SK-N-SH treated with all-trans-retinoic acid at 6 μM for 48 hours (cell line): ENCODE results near the gene TAP1.

Source experiments
- ESRRG ChIP-seq: fragments of 250-450 bp; sonication (Bioruptor Pico); IDR thresholded peaks from 2 replicates; pipeline ENCODE4 v1.6.1; 2021; ENCODE audit warnings: mild to moderate bottlenecking
- ISL1 ChIP-seq: fragments of 250-450 bp; sonication (Bioruptor Pico); IDR thresholded peaks from 2 replicates; pipeline ENCODE4 v2.1.2; 2022; ENCODE audit warnings: mild to moderate bottlenecking, moderate library complexity
- OSR1 ChIP-seq: fragments of 250-450 bp; sonication (Bioruptor Pico); IDR thresholded peaks from 2 replicates; pipeline ENCODE4 v1.8.0; 2022; ENCODE audit warnings: moderate library complexity, mild to moderate bottlenecking, inconsistent platforms
- RARB ChIP-seq: fragments of 250-450 bp; sonication (Bioruptor Pico); IDR thresholded peaks from 2 replicates; pipeline ENCODE4 v1.8.0; 2021; ENCODE audit warnings: mild to moderate bottlenecking, moderate library complexity
- SNAI2 ChIP-seq: fragments of 250-450 bp; sonication (Bioruptor Pico); IDR thresholded peaks from 2 replicates; pipeline ENCODE4 v1.5.0; 2020; ENCODE audit warnings: mild to moderate bottlenecking, moderate library complexity
- ZC3H10 ChIP-seq: fragments of 250-450 bp; sonication (Bioruptor Pico); IDR thresholded peaks from 2 replicates; pipeline ENCODE4 v1.5.1; 2021; ENCODE audit warnings: mild to moderate bottlenecking, moderate library complexity
- ZFP30 ChIP-seq: fragments of 450-650 bp; formaldehyde crosslinking; IDR thresholded peaks from 2 replicates; pipeline ENCODE4 v1.5.0; 2022; ENCODE audit warnings: mild to moderate bottlenecking, moderate library complexity
- ZNF70 ChIP-seq: fragments of 450-650 bp; formaldehyde crosslinking; IDR thresholded peaks from 2 replicates; pipeline ENCODE4 v1.5.0; 2020; ENCODE audit warnings: mild to moderate bottlenecking, moderate library complexity
- TF ChIP-seq, protein P1 (sequence below): fragments of 250-450 bp; sonication (Bioruptor Pico); IDR thresholded peaks from 2 replicates; pipeline ENCODE4 v1.5.1; 2021; ENCODE audit warnings: mild to moderate bottlenecking, moderate library complexity
- TF ChIP-seq, protein P2 (sequence below): fragments of 250-450 bp; sonication (Bioruptor Pico); IDR thresholded peaks from 2 replicates; pipeline ENCODE4 v1.8.0; 2020; ENCODE audit warnings: mild to moderate bottlenecking, moderate library complexity, borderline replicate concordance
- TF ChIP-seq, protein P3 (sequence below): fragments of 250-450 bp; sonication (Bioruptor Pico); IDR thresholded peaks from 2 replicates; pipeline ENCODE4 v1.5.0; 2020; ENCODE audit warnings: mild to moderate bottlenecking, moderate library complexity

DNA sequence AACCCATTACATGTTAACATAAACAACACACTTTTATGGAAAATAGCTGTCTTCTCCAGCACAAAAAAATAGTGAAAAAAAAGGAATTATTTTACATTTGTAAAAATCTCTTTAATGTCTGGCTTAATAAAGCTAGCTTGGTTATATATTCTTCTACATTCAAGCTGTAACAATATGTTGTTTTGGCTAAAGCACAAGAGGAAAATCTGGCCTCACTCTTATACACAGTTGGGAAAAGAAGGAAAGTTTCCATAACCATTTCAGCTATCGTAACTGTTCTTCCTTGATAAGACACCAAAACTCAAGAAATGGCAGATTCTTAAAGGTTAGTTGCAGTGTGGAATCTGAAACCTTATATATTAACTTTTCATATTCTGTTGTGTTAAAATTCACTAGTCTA lies 44.3 kb downstream of the TAP1 start:
- TF ChIP-seq ZNF70 (CRISPR knock-in tag) = no peak
- TF ChIP-seq ZC3H10 (CRISPR knock-in tag) = no peak
- TF ChIP-seq, protein P1, sequence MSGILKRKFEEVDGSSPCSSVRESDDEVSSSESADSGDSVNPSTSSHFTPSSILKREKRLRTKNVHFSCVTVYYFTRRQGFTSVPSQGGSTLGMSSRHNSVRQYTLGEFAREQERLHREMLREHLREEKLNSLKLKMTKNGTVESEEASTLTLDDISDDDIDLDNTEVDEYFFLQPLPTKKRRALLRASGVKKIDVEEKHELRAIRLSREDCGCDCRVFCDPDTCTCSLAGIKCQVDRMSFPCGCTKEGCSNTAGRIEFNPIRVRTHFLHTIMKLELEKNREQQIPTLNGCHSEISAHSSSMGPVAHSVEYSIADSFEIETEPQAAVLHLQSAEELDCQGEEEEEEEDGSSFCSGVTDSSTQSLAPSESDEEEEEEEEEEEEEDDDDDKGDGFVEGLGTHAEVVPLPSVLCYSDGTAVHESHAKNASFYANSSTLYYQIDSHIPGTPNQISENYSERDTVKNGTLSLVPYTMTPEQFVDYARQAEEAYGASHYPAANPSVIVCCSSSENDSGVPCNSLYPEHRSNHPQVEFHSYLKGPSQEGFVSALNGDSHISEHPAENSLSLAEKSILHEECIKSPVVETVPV = no peak
- no peak for TF ChIP-seq ISL1 (CRISPR knock-in tag)
- no peak for TF ChIP-seq ZFP30 (CRISPR knock-in tag)
- TF ChIP-seq OSR1 (CRISPR knock-in tag) = no peak
- TF ChIP-seq RARB (CRISPR knock-in tag) = no peak
- TF ChIP-seq ESRRG = no peak
- no peak for TF ChIP-seq SNAI2
- TF ChIP-seq, protein P2, sequence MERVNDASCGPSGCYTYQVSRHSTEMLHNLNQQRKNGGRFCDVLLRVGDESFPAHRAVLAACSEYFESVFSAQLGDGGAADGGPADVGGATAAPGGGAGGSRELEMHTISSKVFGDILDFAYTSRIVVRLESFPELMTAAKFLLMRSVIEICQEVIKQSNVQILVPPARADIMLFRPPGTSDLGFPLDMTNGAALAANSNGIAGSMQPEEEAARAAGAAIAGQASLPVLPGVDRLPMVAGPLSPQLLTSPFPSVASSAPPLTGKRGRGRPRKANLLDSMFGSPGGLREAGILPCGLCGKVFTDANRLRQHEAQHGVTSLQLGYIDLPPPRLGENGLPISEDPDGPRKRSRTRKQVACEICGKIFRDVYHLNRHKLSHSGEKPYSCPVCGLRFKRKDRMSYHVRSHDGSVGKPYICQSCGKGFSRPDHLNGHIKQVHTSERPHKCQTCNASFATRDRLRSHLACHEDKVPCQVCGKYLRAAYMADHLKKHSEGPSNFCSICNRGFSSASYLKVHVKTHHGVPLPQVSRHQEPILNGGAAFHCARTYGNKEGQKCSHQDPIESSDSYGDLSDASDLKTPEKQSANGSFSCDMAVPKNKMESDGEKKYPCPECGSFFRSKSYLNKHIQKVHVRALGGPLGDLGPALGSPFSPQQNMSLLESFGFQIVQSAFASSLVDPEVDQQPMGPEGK = no peak
- TF ChIP-seq, protein P3, sequence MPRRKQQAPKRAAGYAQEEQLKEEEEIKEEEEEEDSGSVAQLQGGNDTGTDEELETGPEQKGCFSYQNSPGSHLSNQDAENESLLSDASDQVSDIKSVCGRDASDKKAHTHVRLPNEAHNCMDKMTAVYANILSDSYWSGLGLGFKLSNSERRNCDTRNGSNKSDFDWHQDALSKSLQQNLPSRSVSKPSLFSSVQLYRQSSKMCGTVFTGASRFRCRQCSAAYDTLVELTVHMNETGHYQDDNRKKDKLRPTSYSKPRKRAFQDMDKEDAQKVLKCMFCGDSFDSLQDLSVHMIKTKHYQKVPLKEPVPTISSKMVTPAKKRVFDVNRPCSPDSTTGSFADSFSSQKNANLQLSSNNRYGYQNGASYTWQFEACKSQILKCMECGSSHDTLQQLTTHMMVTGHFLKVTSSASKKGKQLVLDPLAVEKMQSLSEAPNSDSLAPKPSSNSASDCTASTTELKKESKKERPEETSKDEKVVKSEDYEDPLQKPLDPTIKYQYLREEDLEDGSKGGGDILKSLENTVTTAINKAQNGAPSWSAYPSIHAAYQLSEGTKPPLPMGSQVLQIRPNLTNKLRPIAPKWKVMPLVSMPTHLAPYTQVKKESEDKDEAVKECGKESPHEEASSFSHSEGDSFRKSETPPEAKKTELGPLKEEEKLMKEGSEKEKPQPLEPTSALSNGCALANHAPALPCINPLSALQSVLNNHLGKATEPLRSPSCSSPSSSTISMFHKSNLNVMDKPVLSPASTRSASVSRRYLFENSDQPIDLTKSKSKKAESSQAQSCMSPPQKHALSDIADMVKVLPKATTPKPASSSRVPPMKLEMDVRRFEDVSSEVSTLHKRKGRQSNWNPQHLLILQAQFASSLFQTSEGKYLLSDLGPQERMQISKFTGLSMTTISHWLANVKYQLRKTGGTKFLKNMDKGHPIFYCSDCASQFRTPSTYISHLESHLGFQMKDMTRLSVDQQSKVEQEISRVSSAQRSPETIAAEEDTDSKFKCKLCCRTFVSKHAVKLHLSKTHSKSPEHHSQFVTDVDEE (CRISPR knock-in tag) = no peak
